ENCODE measurements around the gene BROX. TPM values are rescaled to one million over a fixed set of nuclear protein-coding genes. Genes with fewer than 3 reads are reported as not detected.

BROX gene
- total and polyA plus RNA-seq, 4 donors: 35.2 to 84.2 (median 51.4) TPM

Other genes with a start within 250 kb of the BROX start
- gene HHIPL2, start 164.5 kb upstream of the BROX start, total RNA-seq: 1 to 10 TPM in 1 of 2 donors, under 1 TPM in 1; 0.50 to 1.2 TPM
- 1 to 10 TPM; 1.0 to 2.0 TPM for gene HHIPL2, start 164.5 kb upstream of the BROX start, polyA plus RNA-seq (ENCODE audit: insufficient read length in 2 of 2)
- gene TAF1A, start 122.6 kb upstream of the BROX start, total RNA-seq: 10 to 100 TPM; 10.5 to 14.5 TPM
- gene TAF1A, start 122.6 kb upstream of the BROX start, polyA plus RNA-seq (ENCODE audit: insufficient read length in 2 of 2): 10 to 100 TPM in 1 of 2 donors, 1 to 10 TPM in 1; 9.4 to 12.6 TPM
- 10 to 100 TPM; 65.8 to 89.3 TPM for gene MIA3, start 94.5 kb upstream of the BROX start, total RNA-seq
- gene MIA3, start 94.5 kb upstream of the BROX start, polyA plus RNA-seq (ENCODE audit: insufficient read length in 2 of 2): 100 to 1,000 TPM in 1 of 2 donors, 10 to 100 TPM in 1; 91.8 to 119 TPM
- 10 to 100 TPM; 35.3 to 80.1 TPM for gene AIDA, start 73 bp upstream of the BROX start, total RNA-seq
- gene AIDA, start 73 bp upstream of the BROX start, polyA plus RNA-seq (ENCODE audit: insufficient read length in 2 of 2): 10 to 100 TPM; 64.9 to 86.8 TPM
- under 1 TPM; 0.40 to 0.66 TPM for gene FAM177B, start 24.6 kb downstream of the BROX start, total RNA-seq
- under 1 TPM in 1 of 2 donors, not detected in 1; 0.08 TPM for gene FAM177B, start 24.6 kb downstream of the BROX start, polyA plus RNA-seq (ENCODE audit: insufficient read length in 2 of 2)
- gene DISP1, start 102.5 kb downstream of the BROX start, total RNA-seq: 10 to 100 TPM; 11.7 to 18.8 TPM
- 10 to 100 TPM in 1 of 2 donors, 1 to 10 TPM in 1; 6.9 to 10.7 TPM for gene DISP1, start 102.5 kb downstream of the BROX start, polyA plus RNA-seq (ENCODE audit: insufficient read length in 2 of 2)